Stimulated activated naive B cell treated with anti-CD40 and anti-IgM and Interleukin-4, amounts not matched to agents 10 μg/mL and 1 μg/mL and 100 μg/mL, for 72 hours (primary cell): ENCODE data around the gene PDCD1LG2.

ENCODE experiments used
- ATAC-seq, 2 donors: fragments of 150-1000 bp; cut with Tn5 transposase; replicated peaks; 2 replicates each; pipeline ENCODE4 v1.10.0; 2021; ENCODE audit warnings: moderate library complexity in 1 of 2
- DNase-seq: peaks from one replicate; pipeline ENCODE4 v3.0.0; 2021
- H3K27ac Mint-ChIP-seq: one replicate; pipeline ENCODE4 v1.8.0; 2022; ENCODE audit warnings: mild to moderate bottlenecking, mixed read lengths
- H3K27me3 Mint-ChIP-seq, 2 donors: one replicate each; pipeline ENCODE4 v1.8.0; 2022; ENCODE audit warnings: mixed read lengths in 2 of 2
- H3K36me3 Mint-ChIP-seq, 2 donors: one replicate each; pipeline ENCODE4 v1.8.0; 2022; ENCODE audit warnings: mixed read lengths in 2 of 2, mild to moderate bottlenecking in 1 of 2
- H3K4me1 Mint-ChIP-seq, 2 donors: one replicate each; pipeline ENCODE4 v1.8.0; 2022; ENCODE audit warnings: mixed read lengths in 2 of 2, mild to moderate bottlenecking in 1 of 2
- H3K4me3 Mint-ChIP-seq, 2 donors: one replicate each; pipeline ENCODE4 v1.8.0; 2022; ENCODE audit warnings: mild to moderate bottlenecking in 2 of 2, mixed read lengths in 2 of 2, moderate library complexity in 1 of 2
- H3K9me3 Mint-ChIP-seq, 2 donors: one replicate each; pipeline ENCODE4 v1.8.0; 2022; ENCODE audit warnings: mixed read lengths in 2 of 2, mild to moderate bottlenecking in 1 of 2

PDCD1LG2 gene

DNA sequence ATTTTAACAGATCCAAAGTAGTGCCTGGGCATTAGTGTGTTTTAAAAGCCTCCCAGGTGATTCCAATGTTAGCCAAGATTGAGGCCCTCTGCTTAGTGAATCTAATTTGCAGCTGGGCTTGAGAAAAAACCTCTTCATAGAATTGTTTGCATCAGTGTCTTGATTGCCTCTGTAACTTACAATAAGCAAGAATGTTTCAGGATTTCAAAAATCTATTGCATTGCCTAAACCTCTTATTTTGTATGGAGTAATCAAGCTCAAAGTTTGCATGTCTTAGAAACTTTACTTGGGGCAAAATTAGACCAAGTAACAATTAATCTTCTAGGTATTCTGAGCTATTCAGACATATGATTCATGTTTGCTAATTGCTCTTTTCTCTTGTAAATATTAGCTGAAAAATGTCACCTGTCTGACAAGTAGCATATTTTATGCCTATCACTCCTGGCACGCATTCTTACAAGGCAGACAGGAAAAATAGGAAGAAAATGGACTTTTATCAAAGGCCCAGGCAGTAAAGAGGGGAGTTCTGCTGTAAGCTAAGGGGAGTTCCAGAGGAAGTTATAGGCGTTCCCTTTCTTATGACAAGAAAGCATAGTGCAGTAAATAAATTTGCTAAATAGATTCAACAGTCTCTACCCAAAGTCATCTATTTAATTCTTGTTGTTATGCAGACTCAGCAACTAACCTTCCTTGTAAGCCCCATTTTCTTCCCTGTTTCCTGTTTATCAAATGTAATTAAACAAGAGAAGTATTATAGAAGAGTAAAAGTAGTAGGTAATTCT is 21.0 kb downstream of the PDCD1LG2 start:
- peaks cover 0 to 6% of the 10 kb centered on the region in 2 donors for H3K27me3 Mint-ChIP-seq
- H3K36me3 Mint-ChIP-seq, result peaks cover 0 to 4% of the 10 kb centered on the region in 2 donors
- no peaks in the 10 kb centered on the region for H3K9me3 Mint-ChIP-seq
- ATAC-seq (peak; percentile 57 to 67), DNase-seq (no peak)
- peak overlapping the region; percentile 17 to 66 for H3K4me3 Mint-ChIP-seq
- peaks cover 43 to 61% of the 10 kb centered on the region in 2 donors for H3K4me1 Mint-ChIP-seq
- H3K27ac Mint-ChIP-seq, result peak overlapping the region; percentile 44

DNA sequence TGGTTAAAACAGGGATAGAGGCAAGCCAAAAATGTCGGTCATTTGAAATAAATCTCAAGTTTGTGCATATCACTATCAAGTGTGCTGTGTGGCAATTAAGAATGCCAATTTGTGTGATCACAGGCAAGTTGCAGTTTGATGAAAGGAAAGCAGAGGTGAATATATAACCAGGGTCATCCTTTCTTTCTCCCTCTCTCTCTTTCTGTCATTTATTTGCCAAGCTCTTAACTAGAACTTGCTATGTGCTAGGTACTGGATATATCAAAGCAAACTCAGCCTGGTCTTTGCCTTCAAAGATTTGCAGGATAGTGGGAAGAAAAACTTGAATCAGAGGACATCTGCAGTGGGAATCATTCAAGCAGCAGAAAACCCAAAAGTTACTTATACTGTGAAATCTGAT is 22.0 kb downstream of the PDCD1LG2 start:
- no peak for DNase-seq
- Mint-ChIP-seq H3K9me3 (no peaks in the 10 kb centered on the region), H3K4me3 (no peak overlapping the region), H3K27ac (no peak overlapping the region), H3K27me3 (peaks cover 0 to 6% of the 10 kb centered on the region in 2 donors), H3K4me1 (peaks cover 48 to 67% of the 10 kb centered on the region in 2 donors), H3K36me3 (peaks cover 0 to 4% of the 10 kb centered on the region in 2 donors)
- no peak for ATAC-seq

- DNase-seq (no peak), ATAC-seq (no peak)
- Mint-ChIP-seq H3K9me3 (no peaks in the 10 kb centered on the region), H3K27me3 (peaks cover 0 to 6% of the 10 kb centered on the region in 2 donors), H3K4me3 (no peak overlapping the region), H3K4me1 (peaks cover 48 to 67% of the 10 kb centered on the region in 2 donors), H3K27ac (no peak overlapping the region), H3K36me3 (peaks cover 0 to 4% of the 10 kb centered on the region in 2 donors)
Measured at GRCh38 chr9:5532790-5533189, 22.5 kb downstream of the PDCD1LG2 start.

DNA sequence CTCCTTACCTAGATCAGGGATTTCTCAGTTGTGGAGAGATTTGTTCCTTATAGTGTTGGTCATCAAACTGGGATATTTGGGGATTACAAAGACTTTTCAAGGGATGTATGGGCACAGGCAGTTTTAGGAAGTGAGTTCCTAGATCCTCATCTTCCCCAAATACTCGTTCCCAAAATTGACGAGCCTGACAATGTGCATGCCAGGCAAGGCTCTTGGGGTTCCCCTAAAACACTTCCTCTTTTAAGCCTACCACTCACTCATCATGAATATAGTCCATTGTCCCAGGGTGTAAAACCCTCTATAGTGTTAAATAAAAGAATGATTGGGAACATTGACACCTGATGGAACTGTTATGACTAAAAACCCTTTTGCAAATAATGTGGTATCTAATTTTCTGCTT is 26.4 kb downstream of the PDCD1LG2 start:
- Mint-ChIP-seq H3K4me3 (no peak overlapping the region), H3K36me3 (peaks cover 2 to 4% of the 10 kb centered on the region in 2 donors), H3K4me1 (peaks cover 41 to 63% of the 10 kb centered on the region in 2 donors), H3K9me3 (peaks cover 0 to 2% of the 10 kb centered on the region in 2 donors), H3K27me3 (peaks cover 0 to 6% of the 10 kb centered on the region in 2 donors), H3K27ac (peak overlapping the region; percentile 14)
- ATAC-seq (peak; percentile 88 to 93), DNase-seq (no peak)

- H3K27me3 Mint-ChIP-seq, result no peaks in the 10 kb centered on the region
- no peak for ATAC-seq
Measured at GRCh38 chr9:5543875-5544702, 33.8 kb downstream of the PDCD1LG2 start.

GRCh38 chr9:5549658-5550650 is 39.6 kb downstream of the PDCD1LG2 start:
- Mint-ChIP-seq H3K9me3 (no peaks in the 10 kb centered on the region), H3K36me3 (peaks cover 3 to 7% of the 10 kb centered on the region in 2 donors), H3K27me3 (no peaks in the 10 kb centered on the region), H3K27ac (no peak overlapping the region), H3K4me3 (no peak overlapping the region), H3K4me1 (peaks cover 9 to 11% of the 10 kb centered on the region in 2 donors)
- DNase-seq (no peak), ATAC-seq (no peak)

More at GRCh38 chr9:5543875-5544702, 33.8 kb downstream of the PDCD1LG2 start:
- no peak overlapping the region for H3K27ac Mint-ChIP-seq
- H3K4me3 Mint-ChIP-seq, result no peak overlapping the region
- peaks cover 0 to 3% of the 10 kb centered on the region in 2 donors for H3K36me3 Mint-ChIP-seq
- no peak for DNase-seq
- peaks cover 24 to 31% of the 10 kb centered on the region in 2 donors for H3K4me1 Mint-ChIP-seq
- peaks cover 0 to 2% of the 10 kb centered on the region in 2 donors for H3K9me3 Mint-ChIP-seq

- DNase-seq (no peak), ATAC-seq (no peak)
- Mint-ChIP-seq H3K9me3 (no peaks in the 10 kb centered on the region), H3K4me1 (peaks cover 9 to 11% of the 10 kb centered on the region in 2 donors), H3K4me3 (no peak overlapping the region), H3K27ac (no peak overlapping the region), H3K27me3 (no peaks in the 10 kb centered on the region), H3K36me3 (peaks cover 3 to 7% of the 10 kb centered on the region in 2 donors)
Measured at GRCh38 chr9:5551368-5552150, 41.2 kb downstream of the PDCD1LG2 start.

DNA sequence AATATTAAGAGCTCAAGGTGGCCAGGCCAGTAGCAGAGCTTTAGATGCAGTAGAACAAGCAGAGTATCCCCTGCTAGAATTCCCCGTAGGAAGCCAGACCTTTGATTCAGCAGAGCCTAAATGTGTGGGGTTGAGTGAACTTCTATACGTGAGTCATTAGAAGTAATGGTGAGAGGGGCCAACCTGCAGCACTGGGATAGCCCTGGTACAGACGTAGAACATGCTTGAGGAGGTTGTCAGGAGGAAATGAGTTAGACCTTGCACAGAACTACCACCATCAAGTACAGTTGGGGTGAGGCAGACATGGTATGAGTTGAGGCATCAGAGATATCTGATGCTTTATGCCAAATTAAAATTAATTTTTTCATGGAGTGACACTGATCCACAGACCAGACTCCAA is 42.0 kb downstream of the PDCD1LG2 start:
- H3K4me1 Mint-ChIP-seq, result peaks cover 15 to 16% of the 10 kb centered on the region in 2 donors
- H3K4me3 Mint-ChIP-seq, result no peak overlapping the region
- ATAC-seq (no peak), DNase-seq (no peak)
- no peak overlapping the region for H3K27ac Mint-ChIP-seq
- no peaks in the 10 kb centered on the region for H3K27me3 Mint-ChIP-seq
- H3K9me3 Mint-ChIP-seq, result no peaks in the 10 kb centered on the region
- H3K36me3 Mint-ChIP-seq, result peaks cover 3 to 7% of the 10 kb centered on the region in 2 donors

- Mint-ChIP-seq H3K9me3 (no peaks in the 10 kb centered on the region), H3K27ac (no peak overlapping the region), H3K36me3 (peaks cover 3 to 7% of the 10 kb centered on the region in 2 donors), H3K4me1 (peaks cover 20 to 25% of the 10 kb centered on the region in 2 donors), H3K4me3 (no peak overlapping the region), H3K27me3 (no peaks in the 10 kb centered on the region)
- ATAC-seq (no peak), DNase-seq (no peak)
Measured at GRCh38 chr9:5553211-5553610, 42.9 kb downstream of the PDCD1LG2 start.

- DNase-seq (no peak), ATAC-seq (peak; percentile 58 to 65)
- H3K27ac Mint-ChIP-seq, result peak overlapping the region; percentile 28
- no peaks in the 10 kb centered on the region for H3K27me3 Mint-ChIP-seq
- no peak overlapping the region for H3K4me3 Mint-ChIP-seq
- H3K36me3 Mint-ChIP-seq, result peaks cover 3 to 11% of the 10 kb centered on the region in 2 donors
- peaks cover 26 to 33% of the 10 kb centered on the region in 2 donors for H3K4me1 Mint-ChIP-seq
- no peaks in the 10 kb centered on the region for H3K9me3 Mint-ChIP-seq
Measured at GRCh38 chr9:5554254-5554653, 43.9 kb downstream of the PDCD1LG2 start.

DNA sequence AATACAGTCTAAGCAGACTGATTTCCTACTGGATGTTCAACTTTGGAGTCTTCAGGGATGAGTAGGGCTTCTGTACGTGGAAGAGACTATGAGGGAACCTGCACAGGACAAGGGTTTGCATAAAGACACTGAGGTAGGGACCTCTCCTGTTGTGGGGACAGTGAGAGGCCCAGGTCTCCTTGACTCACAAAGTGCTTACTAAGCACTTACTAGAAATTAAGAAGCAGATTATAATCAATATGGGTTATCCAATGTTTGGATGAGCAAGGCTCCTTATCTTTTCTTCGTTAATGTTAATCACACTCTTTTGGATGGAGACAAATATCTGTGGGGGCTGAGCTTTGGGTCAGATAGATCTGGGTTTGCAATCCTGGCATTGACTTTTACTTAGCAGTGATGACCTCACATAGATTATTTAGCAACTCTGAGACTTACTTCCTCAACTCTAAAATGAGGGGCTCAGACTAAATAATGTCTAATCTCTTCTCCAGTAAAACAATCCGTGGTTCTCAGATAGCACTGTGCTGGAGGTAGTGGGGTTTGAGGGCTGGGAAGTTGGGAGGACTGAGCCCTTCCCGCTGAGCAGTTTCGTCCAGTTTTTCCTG is 45.9 kb downstream of the PDCD1LG2 start:
- H3K36me3 Mint-ChIP-seq, result peaks cover 5 to 11% of the 10 kb centered on the region in 2 donors
- ATAC-seq, result no peak
- no peak for DNase-seq
- H3K27me3 Mint-ChIP-seq, result no peaks in the 10 kb centered on the region
- no peak overlapping the region for H3K27ac Mint-ChIP-seq
- peaks cover 34 to 46% of the 10 kb centered on the region in 2 donors for H3K4me1 Mint-ChIP-seq
- no peaks in the 10 kb centered on the region for H3K9me3 Mint-ChIP-seq
- H3K4me3 Mint-ChIP-seq, result no peak overlapping the region

DNA sequence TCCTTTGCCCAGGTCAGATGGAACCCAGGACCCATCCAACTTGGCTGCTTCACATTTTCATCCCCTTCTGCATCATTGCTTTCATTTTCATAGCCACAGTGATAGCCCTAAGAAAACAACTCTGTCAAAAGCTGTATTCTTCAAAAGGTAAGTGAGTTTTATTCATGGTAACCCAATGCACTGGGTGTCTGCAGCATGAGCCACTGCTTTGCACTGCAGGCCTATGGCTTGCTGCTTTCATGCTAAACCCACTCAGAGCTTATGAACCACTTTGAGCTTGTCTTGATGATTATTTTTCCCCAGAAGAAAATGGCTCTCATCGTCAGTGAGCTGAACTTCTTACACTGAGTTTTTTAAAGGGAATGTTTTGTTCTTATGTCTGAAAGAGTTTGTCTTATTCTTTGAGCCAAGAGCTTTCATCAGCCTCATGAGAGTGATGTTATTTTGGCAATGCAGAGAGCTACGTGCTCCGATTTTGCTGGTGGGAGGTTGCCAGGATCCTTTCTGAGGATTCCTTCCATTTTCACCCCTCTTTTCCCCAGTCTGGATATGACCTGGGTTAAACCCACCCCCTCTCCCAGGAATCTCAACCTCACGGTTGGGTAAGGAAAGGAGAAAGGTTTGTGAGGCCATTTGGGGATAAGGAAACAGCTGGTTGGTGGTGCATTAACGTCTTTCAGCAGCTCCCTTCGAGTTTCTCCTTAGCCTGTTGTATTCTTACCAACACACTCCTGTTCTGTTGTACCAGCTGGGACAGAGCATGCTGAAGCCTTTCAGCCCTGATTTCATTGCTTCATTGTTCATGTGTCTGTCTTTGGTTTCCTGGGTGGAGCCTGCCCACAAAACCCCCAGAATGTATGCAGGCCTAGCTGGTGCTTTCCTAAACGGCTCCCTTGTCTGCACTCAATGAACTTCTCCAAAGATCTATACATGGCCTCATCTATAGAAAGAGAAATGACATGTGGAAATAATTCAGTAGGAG is 47.6 kb downstream of the PDCD1LG2 start:
- peak overlapping the region; percentile 23 to 27 for H3K4me3 Mint-ChIP-seq
- H3K27me3 Mint-ChIP-seq, result no peaks in the 10 kb centered on the region
- H3K27ac Mint-ChIP-seq, result peak overlapping the region; percentile 90
- ATAC-seq, result peak; percentile 85 to 88
- peak; percentile 27 for DNase-seq
- peaks cover 5 to 13% of the 10 kb centered on the region in 2 donors for H3K36me3 Mint-ChIP-seq
- H3K9me3 Mint-ChIP-seq, result peaks cover 5% of the 10 kb centered on the region in 2 donors
- peaks cover 35 to 43% of the 10 kb centered on the region in 2 donors for H3K4me1 Mint-ChIP-seq
